Rectal smooth muscle tissue (tissue), 1 donor: ENCODE data around the gene AFF2.

Experiments used
- H3K27ac ChIP-seq: one replicate; pipeline ENCODE4 v1.7.0; 2013; ENCODE audit warnings: low read depth, low read length, inconsistent platforms
- H3K27me3 ChIP-seq: one replicate; pipeline ENCODE4 v1.7.0; 2013; ENCODE audit warnings: low read length; ENCODE audit not compliant: control insufficient read depth, insufficient read depth
- H3K36me3 ChIP-seq: one replicate; pipeline ENCODE4 v1.7.0; 2013; ENCODE audit warnings: low read length; ENCODE audit not compliant: control insufficient read depth, insufficient read depth
- H3K4me1 ChIP-seq: one replicate; pipeline ENCODE4 v1.7.0; 2013; ENCODE audit warnings: low read length; ENCODE audit not compliant: control insufficient read depth, insufficient read depth
- H3K4me3 ChIP-seq: one replicate; pipeline ENCODE4 v1.7.0; 2013; ENCODE audit warnings: low read length
- H3K9ac ChIP-seq: one replicate; pipeline ENCODE4 v1.7.0; 2013; ENCODE audit warnings: low read length

Gene AFF2

GRCh38 chrX:148728901-148729300 is 228.5 kb downstream of the AFF2 start:
- Histone ChIP-seq H3K4me3 (no peak overlapping the region), H3K4me1 (no peaks in the 10 kb centered on the region), H3K9ac (no peak overlapping the region), H3K36me3 (no peaks in the 10 kb centered on the region), H3K27me3 (no peaks in the 10 kb centered on the region), H3K27ac (no peak overlapping the region)

GRCh38 chrX:148732743-148733142 is 232.3 kb downstream of the AFF2 start:
- no peaks in the 10 kb centered on the region for H3K27me3 ChIP-seq
- H3K36me3 ChIP-seq, result no peaks in the 10 kb centered on the region
- no peaks in the 10 kb centered on the region for H3K4me1 ChIP-seq
- no peak overlapping the region for H3K9ac ChIP-seq
- H3K27ac ChIP-seq, result no peak overlapping the region
- H3K4me3 ChIP-seq, result no peak overlapping the region

- Histone ChIP-seq H3K4me1 (no peaks in the 10 kb centered on the region), H3K27me3 (no peaks in the 10 kb centered on the region), H3K9ac (no peak overlapping the region), H3K36me3 (no peaks in the 10 kb centered on the region), H3K4me3 (no peak overlapping the region), H3K27ac (no peak overlapping the region)
Observed at GRCh38 chrX:148741441-148741840, 241.0 kb downstream of the AFF2 start.

GRCh38 chrX:148755111-148755510 is 254.7 kb downstream of the AFF2 start:
- H3K36me3 ChIP-seq, result no peaks in the 10 kb centered on the region
- H3K4me3 ChIP-seq, result no peak overlapping the region
- H3K27ac ChIP-seq, result no peak overlapping the region
- no peaks in the 10 kb centered on the region for H3K27me3 ChIP-seq
- no peak overlapping the region for H3K9ac ChIP-seq
- H3K4me1 ChIP-seq, result no peaks in the 10 kb centered on the region

- Histone ChIP-seq H3K4me3 (no peak overlapping the region), H3K27ac (no peak overlapping the region), H3K27me3 (no peaks in the 10 kb centered on the region), H3K9ac (no peak overlapping the region), H3K36me3 (no peaks in the 10 kb centered on the region), H3K4me1 (no peaks in the 10 kb centered on the region)
Observed at GRCh38 chrX:148763896-148764295, 263.5 kb downstream of the AFF2 start.

GRCh38 chrX:148768296-148768695 is 267.9 kb downstream of the AFF2 start:
- no peak overlapping the region for H3K4me3 ChIP-seq
- peaks cover 2% of the 10 kb centered on the region for H3K27me3 ChIP-seq
- no peak overlapping the region for H3K9ac ChIP-seq
- no peaks in the 10 kb centered on the region for H3K4me1 ChIP-seq
- H3K36me3 ChIP-seq, result no peaks in the 10 kb centered on the region
- no peak overlapping the region for H3K27ac ChIP-seq

GRCh38 chrX:148771440-148771839 is 271.0 kb downstream of the AFF2 start:
- Histone ChIP-seq H3K36me3 (no peaks in the 10 kb centered on the region), H3K4me1 (no peaks in the 10 kb centered on the region), H3K27ac (no peak overlapping the region), H3K9ac (no peak overlapping the region), H3K27me3 (peaks cover 2% of the 10 kb centered on the region), H3K4me3 (no peak overlapping the region)

GRCh38 chrX:148774276-148774675 is 273.9 kb downstream of the AFF2 start:
- no peaks in the 10 kb centered on the region for H3K36me3 ChIP-seq
- H3K27ac ChIP-seq, result no peak overlapping the region
- H3K9ac ChIP-seq, result no peak overlapping the region
- H3K4me1 ChIP-seq, result no peaks in the 10 kb centered on the region
- H3K4me3 ChIP-seq, result no peak overlapping the region
- peaks cover 2% of the 10 kb centered on the region for H3K27me3 ChIP-seq

GRCh38 chrX:148784137-148784536 is 283.7 kb downstream of the AFF2 start:
- Histone ChIP-seq H3K27ac (no peak overlapping the region), H3K36me3 (no peaks in the 10 kb centered on the region), H3K9ac (no peak overlapping the region), H3K4me1 (no peaks in the 10 kb centered on the region), H3K4me3 (no peak overlapping the region), H3K27me3 (no peaks in the 10 kb centered on the region)

GRCh38 chrX:148784856-148785255 is 284.4 kb downstream of the AFF2 start:
- H3K9ac ChIP-seq, result no peak overlapping the region
- H3K4me3 ChIP-seq, result no peak overlapping the region
- H3K4me1 ChIP-seq, result no peaks in the 10 kb centered on the region
- no peaks in the 10 kb centered on the region for H3K27me3 ChIP-seq
- no peak overlapping the region for H3K27ac ChIP-seq
- H3K36me3 ChIP-seq, result no peaks in the 10 kb centered on the region

- Histone ChIP-seq H3K4me1 (no peaks in the 10 kb centered on the region), H3K9ac (no peak overlapping the region), H3K4me3 (no peak overlapping the region), H3K27me3 (no peaks in the 10 kb centered on the region), H3K36me3 (no peaks in the 10 kb centered on the region), H3K27ac (no peak overlapping the region)
Observed at GRCh38 chrX:148785256-148785655, 284.8 kb downstream of the AFF2 start.

- H3K4me3 ChIP-seq, result no peak overlapping the region
- H3K36me3 ChIP-seq, result no peaks in the 10 kb centered on the region
- no peaks in the 10 kb centered on the region for H3K27me3 ChIP-seq
- H3K9ac ChIP-seq, result no peak overlapping the region
- H3K27ac ChIP-seq, result no peak overlapping the region
- no peaks in the 10 kb centered on the region for H3K4me1 ChIP-seq
Observed at GRCh38 chrX:148788449-148788848, 288.0 kb downstream of the AFF2 start.

- no peaks in the 10 kb centered on the region for H3K27me3 ChIP-seq
- H3K4me3 ChIP-seq, result no peak overlapping the region
- no peak overlapping the region for H3K27ac ChIP-seq
- H3K36me3 ChIP-seq, result no peaks in the 10 kb centered on the region
- no peak overlapping the region for H3K9ac ChIP-seq
- no peaks in the 10 kb centered on the region for H3K4me1 ChIP-seq
Observed at GRCh38 chrX:148794350-148794749, 293.9 kb downstream of the AFF2 start.
